ENCODE results near the gene LDLRAD4.

DNA sequence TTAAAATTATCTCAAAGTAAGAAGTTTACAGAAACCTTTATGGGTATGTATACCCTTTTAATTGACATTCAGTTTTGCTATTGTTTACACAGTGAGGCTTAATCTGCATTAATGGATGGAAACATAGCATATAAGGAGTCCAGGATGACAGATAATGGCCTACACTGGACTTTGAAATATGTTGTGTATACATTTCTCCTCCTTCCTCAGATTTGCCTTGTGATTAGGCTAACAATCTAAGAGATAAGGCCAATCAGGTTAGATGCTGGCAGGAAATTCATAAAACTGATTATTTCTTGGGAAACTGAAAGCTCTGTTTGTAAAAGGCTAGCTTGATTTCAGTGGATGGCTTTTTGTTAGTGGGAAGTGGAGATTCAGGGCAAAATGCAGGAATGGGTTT lies 191.9 kb downstream of the LDLRAD4 start:
- no peak for TF ChIP-seq POLR2A (conservative IDR thresholded peaks at IDR 0.05)
- TF ChIP-seq TOE1 (IDR thresholded peaks at IDR 0.05; ENCODE audit: borderline replicate concordance), result no peak
- TF ChIP-seq TOE1 (CRISPR knock-in tag; IDR thresholded peaks at IDR 0.05; ENCODE audit: borderline replicate concordance, low read depth), result no peak
- TF ChIP-seq POLR2AphosphoS2 (IDR thresholded peaks at IDR 0.05; ENCODE audit: low read length), result no peak
- no peak for TF ChIP-seq GABPA (tag; conservative IDR thresholded peaks at IDR 0.05; ENCODE audit: low read depth)
- TF ChIP-seq, protein P1, sequence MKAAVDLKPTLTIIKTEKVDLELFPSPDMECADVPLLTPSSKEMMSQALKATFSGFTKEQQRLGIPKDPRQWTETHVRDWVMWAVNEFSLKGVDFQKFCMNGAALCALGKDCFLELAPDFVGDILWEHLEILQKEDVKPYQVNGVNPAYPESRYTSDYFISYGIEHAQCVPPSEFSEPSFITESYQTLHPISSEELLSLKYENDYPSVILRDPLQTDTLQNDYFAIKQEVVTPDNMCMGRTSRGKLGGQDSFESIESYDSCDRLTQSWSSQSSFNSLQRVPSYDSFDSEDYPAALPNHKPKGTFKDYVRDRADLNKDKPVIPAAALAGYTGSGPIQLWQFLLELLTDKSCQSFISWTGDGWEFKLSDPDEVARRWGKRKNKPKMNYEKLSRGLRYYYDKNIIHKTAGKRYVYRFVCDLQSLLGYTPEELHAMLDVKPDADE (conservative IDR thresholded peaks at IDR 0.05; ENCODE audit: control insufficient read depth, low read depth, low read length), result no peak
- TF ChIP-seq, protein P2, sequence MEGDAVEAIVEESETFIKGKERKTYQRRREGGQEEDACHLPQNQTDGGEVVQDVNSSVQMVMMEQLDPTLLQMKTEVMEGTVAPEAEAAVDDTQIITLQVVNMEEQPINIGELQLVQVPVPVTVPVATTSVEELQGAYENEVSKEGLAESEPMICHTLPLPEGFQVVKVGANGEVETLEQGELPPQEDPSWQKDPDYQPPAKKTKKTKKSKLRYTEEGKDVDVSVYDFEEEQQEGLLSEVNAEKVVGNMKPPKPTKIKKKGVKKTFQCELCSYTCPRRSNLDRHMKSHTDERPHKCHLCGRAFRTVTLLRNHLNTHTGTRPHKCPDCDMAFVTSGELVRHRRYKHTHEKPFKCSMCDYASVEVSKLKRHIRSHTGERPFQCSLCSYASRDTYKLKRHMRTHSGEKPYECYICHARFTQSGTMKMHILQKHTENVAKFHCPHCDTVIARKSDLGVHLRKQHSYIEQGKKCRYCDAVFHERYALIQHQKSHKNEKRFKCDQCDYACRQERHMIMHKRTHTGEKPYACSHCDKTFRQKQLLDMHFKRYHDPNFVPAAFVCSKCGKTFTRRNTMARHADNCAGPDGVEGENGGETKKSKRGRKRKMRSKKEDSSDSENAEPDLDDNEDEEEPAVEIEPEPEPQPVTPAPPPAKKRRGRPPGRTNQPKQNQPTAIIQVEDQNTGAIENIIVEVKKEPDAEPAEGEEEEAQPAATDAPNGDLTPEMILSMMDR (IDR thresholded peaks at IDR 0.05 in 2 of 3, conservative IDR thresholded peaks at IDR 0.05 in 1 of 3; ENCODE audit: insufficient read depth in 2 of 3, low read depth in 1 of 3, low read length in 3 of 3), result no peak
- TF ChIP-seq, protein P3, sequence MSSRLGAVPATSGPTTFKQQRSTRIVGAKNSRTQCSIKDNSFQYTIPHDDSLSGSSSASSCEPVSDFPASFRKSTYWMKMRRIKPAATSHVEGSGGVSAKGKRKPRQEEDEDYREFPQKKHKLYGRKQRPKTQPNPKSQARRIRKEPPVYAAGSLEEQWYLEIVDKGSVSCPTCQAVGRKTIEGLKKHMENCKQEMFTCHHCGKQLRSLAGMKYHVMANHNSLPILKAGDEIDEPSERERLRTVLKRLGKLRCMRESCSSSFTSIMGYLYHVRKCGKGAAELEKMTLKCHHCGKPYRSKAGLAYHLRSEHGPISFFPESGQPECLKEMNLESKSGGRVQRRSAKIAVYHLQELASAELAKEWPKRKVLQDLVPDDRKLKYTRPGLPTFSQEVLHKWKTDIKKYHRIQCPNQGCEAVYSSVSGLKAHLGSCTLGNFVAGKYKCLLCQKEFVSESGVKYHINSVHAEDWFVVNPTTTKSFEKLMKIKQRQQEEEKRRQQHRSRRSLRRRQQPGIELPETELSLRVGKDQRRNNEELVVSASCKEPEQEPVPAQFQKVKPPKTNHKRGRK (tag; IDR thresholded peaks at IDR 0.05), result no peak
- TF ChIP-seq POLR2AphosphoS5 (IDR thresholded peaks at IDR 0.05; ENCODE audit: control insufficient read depth, insufficient read depth, low read depth, low read length), result no peak
- TF ChIP-seq, protein P4, sequence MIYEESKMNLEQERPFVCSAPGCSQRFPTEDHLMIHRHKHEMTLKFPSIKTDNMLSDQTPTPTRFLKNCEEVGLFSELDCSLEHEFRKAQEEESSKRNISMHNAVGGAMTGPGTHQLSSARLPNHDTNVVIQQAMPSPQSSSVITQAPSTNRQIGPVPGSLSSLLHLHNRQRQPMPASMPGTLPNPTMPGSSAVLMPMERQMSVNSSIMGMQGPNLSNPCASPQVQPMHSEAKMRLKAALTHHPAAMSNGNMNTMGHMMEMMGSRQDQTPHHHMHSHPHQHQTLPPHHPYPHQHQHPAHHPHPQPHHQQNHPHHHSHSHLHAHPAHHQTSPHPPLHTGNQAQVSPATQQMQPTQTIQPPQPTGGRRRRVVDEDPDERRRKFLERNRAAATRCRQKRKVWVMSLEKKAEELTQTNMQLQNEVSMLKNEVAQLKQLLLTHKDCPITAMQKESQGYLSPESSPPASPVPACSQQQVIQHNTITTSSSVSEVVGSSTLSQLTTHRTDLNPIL (CRISPR knock-in tag; IDR thresholded peaks at IDR 0.05), result no peak
- TF ChIP-seq, protein P5, sequence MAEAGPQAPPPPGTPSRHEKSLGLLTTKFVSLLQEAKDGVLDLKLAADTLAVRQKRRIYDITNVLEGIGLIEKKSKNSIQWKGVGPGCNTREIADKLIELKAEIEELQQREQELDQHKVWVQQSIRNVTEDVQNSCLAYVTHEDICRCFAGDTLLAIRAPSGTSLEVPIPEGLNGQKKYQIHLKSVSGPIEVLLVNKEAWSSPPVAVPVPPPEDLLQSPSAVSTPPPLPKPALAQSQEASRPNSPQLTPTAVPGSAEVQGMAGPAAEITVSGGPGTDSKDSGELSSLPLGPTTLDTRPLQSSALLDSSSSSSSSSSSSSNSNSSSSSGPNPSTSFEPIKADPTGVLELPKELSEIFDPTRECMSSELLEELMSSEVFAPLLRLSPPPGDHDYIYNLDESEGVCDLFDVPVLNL (CRISPR knock-in tag; IDR thresholded peaks at IDR 0.05; ENCODE audit: low read depth), result no peak
- TF ChIP-seq FOXJ3 (CRISPR knock-in tag; IDR thresholded peaks at IDR 0.05), result no peak
- no peak for TF ChIP-seq RNF2 (IDR thresholded peaks at IDR 0.05)

All from K562 (cell line).